ENCODE measurements around the gene CPN2.

GRCh38 chr3:194318511-194319161 is 32.5 kb downstream of the CPN2 start:
- TF ChIP-seq GATA2 (IDR thresholded peaks at IDR 0.05; ENCODE audit: low read depth, low read length): no peak
- no peak for TF ChIP-seq GATA3 (IDR thresholded peaks at IDR 0.05; ENCODE audit: low read depth, low read length)
